ENCODE measurements around the gene SPATC1L.

Gene SPATC1L

GRCh38 chr21:46173573-46173972, 10.7 kb downstream of the SPATC1L start (continued):
- TF ChIP-seq PATZ1 (tag by site-specific recombination; IDR thresholded peaks at IDR 0.05) (no peak), ZBTB44 (tag by site-specific recombination; IDR thresholded peaks at IDR 0.05) (no peak), ZNF623 (tag by site-specific recombination; IDR thresholded peaks at IDR 0.05) (no peak), ZNF449 (tag by site-specific recombination; IDR thresholded peaks at IDR 0.05) (no peak), HOXD13 (CRISPR knock-in tag; IDR thresholded peaks at IDR 0.05; ENCODE audit: borderline replicate concordance) (no peak), ZNF561 (tag by site-specific recombination; IDR thresholded peaks at IDR 0.05; ENCODE audit: borderline replicate concordance) (no peak)

- POLR2A ChIA-PET, result no interaction called here
- Histone ChIP-seq H3K36me3 (ENCODE audit: control insufficient read depth in 2 of 2, insufficient read depth in 1 of 2, low read length in 2 of 2) (no peaks in the 10 kb centered on the region), H3K4me3 (ENCODE audit: low read depth, low read length) (no peak overlapping the region), H3K4me1 (ENCODE audit: control insufficient read depth, insufficient read depth, low read length) (no peaks in the 10 kb centered on the region), H3K27ac (ENCODE audit: extremely low read depth, low read depth, low read length) (no peak overlapping the region), H3K9me3 (ENCODE audit: control insufficient read depth, insufficient read depth, low read depth, low read length) (no peaks in the 10 kb centered on the region)
- CTCF ChIA-PET, result interaction anchor here (0.8 to 0.9 kb wide), 2 partner anchors 20 to 203 kb away, joined by 3 to 4 read pairs; no protein-coding TSS in a partner anchor
- TF ChIP-seq ZNF112 (tag by site-specific recombination; IDR thresholded peaks at IDR 0.05) (no peak), ZNF670 (tag by site-specific recombination; IDR thresholded peaks at IDR 0.05; ENCODE audit: low read depth) (no peak), ZNF274 (IDR thresholded peaks at IDR 0.05; ENCODE audit: low read length) (no peak), ZNF274 (tag by site-specific recombination; IDR thresholded peaks at IDR 0.05; ENCODE audit: borderline replicate concordance) (no peak), ZNF843 (tag by site-specific recombination; IDR thresholded peaks at IDR 0.05) (no peak), AEBP2 (tag by site-specific recombination; IDR thresholded peaks at IDR 0.05; ENCODE audit: borderline replicate concordance) (no peak), KLF9 (tag by site-specific recombination; IDR thresholded peaks at IDR 0.05; ENCODE audit: low read depth) (no peak), GLIS1 (tag by site-specific recombination; IDR thresholded peaks at IDR 0.05) (no peak), ZNF777 (tag by site-specific recombination; IDR thresholded peaks at IDR 0.05; ENCODE audit: borderline replicate concordance) (no peak)
Observed at GRCh38 chr21:46172863-46173528, 11.3 kb downstream of the SPATC1L start.

Data from HEK293 (cell line).